ENCODE data around the gene PLIN5.

DNA sequence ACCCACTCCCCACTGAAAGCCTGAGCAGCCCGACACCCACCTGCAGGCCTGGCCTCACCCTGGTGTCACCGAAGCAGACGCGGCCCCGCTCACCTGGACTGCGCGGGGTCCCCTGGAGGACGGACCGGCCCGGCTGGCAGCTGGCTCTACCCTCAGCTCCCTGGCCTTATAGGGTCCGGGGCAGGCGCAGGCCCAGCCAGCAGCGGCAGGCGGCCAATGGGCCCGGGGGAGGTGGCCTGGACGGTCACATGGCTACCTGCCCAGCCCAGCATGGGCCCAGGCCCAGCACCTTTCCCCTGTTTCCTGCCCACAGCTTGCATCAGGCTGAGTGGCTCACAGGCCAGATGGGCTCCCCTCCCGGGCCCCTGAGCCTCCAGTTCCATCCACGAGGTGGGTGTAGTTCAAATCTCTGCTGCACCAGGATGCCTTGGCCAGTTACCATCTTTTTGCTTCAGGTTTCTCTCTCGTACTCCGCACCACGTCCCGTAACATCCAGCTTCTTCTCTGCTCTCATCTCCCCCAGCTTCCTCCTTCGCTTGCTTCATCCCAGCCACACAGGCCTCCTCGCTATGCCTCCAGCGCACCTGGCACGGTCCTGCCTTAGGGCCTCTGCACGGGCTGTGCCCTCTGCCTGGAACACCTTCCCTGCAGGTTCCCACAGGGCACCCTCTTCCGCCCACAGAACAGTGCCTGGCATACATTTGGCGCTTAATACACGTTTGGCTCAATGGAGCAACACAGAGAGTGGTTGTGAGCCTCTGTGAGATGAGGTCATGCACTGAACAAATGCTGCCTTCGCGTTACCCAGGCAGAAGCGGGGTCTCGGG lies 16.5 kb downstream of the PLIN5 start, which contains the start of gene PLIN4:
- TF ChIP-seq POLR2AphosphoS5 (IDR thresholded peaks at IDR 0.05) = peak in 1 of 3 donors; percentile 40
- TF ChIP-seq, protein P1, sequence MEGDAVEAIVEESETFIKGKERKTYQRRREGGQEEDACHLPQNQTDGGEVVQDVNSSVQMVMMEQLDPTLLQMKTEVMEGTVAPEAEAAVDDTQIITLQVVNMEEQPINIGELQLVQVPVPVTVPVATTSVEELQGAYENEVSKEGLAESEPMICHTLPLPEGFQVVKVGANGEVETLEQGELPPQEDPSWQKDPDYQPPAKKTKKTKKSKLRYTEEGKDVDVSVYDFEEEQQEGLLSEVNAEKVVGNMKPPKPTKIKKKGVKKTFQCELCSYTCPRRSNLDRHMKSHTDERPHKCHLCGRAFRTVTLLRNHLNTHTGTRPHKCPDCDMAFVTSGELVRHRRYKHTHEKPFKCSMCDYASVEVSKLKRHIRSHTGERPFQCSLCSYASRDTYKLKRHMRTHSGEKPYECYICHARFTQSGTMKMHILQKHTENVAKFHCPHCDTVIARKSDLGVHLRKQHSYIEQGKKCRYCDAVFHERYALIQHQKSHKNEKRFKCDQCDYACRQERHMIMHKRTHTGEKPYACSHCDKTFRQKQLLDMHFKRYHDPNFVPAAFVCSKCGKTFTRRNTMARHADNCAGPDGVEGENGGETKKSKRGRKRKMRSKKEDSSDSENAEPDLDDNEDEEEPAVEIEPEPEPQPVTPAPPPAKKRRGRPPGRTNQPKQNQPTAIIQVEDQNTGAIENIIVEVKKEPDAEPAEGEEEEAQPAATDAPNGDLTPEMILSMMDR (IDR thresholded peaks at IDR 0.05 in 8 of 11, conservative IDR thresholded peaks at IDR 0.05 in 3 of 11) = no peak
